Duodenal mucosa (tissue), 2 donors: Measurements from ENCODE around the gene PLEKHA1.

Experiments used
- H3K27ac ChIP-seq: one replicate; pipeline ENCODE4 v1.7.0; 2013; ENCODE audit warnings: low read depth, low read length
- H3K27me3 ChIP-seq, 2 donors: one replicate each; pipeline ENCODE4 v1.7.0; 2013; ENCODE audit warnings: low read length in 2 of 2, control low read depth in 1 of 2; ENCODE audit not compliant: insufficient read depth in 2 of 2, control insufficient read depth in 1 of 2
- H3K36me3 ChIP-seq, 2 donors: one replicate each; pipeline ENCODE4 v1.7.0; 2013; ENCODE audit warnings: low read length in 2 of 2, control low read depth in 1 of 2; ENCODE audit not compliant: insufficient read depth in 2 of 2, control insufficient read depth in 1 of 2
- H3K4me1 ChIP-seq, 2 donors: one replicate each; pipeline ENCODE4 v1.7.0; 2013; ENCODE audit warnings: low read length in 2 of 2, control low read depth in 1 of 2; ENCODE audit not compliant: insufficient read depth in 2 of 2, control insufficient read depth in 1 of 2
- H3K4me3 ChIP-seq, 2 donors: one replicate each; pipeline ENCODE4 v1.7.0; 2013; ENCODE audit warnings: low read length in 2 of 2, low read depth in 1 of 2
- H3K9ac ChIP-seq, 2 donors: one replicate each; pipeline ENCODE4 v1.7.0; 2013; ENCODE audit warnings: low read length in 2 of 2, low read depth in 1 of 2
- H3K9me3 ChIP-seq, 2 donors: one replicate each; pipeline ENCODE4 v1.7.0; 2013; ENCODE audit warnings: low read length in 2 of 2, control low read depth in 1 of 2; ENCODE audit not compliant: control insufficient read depth in 1 of 2

PLEKHA1 gene

GRCh38 chr10:122375679-122376160, 1.2 kb downstream of the PLEKHA1 start:
- Histone ChIP-seq H3K4me1 (peaks cover 10% of the 10 kb centered on the region in 2 donors), H3K4me3 (peak overlapping the region; percentile 72 to 83), H3K9me3 (no peaks in the 10 kb centered on the region), H3K36me3 (peaks cover 0 to 3% of the 10 kb centered on the region in 2 donors), H3K27me3 (no peaks in the 10 kb centered on the region), H3K9ac (peak overlapping the region; percentile 60 to 80), H3K27ac (peak overlapping the region; percentile 94)

- Histone ChIP-seq H3K9ac (no peak overlapping the region), H3K36me3 (peaks cover 0 to 3% of the 10 kb centered on the region in 2 donors), H3K27me3 (no peaks in the 10 kb centered on the region), H3K4me3 (peak overlapping the region in 1 of 2 donors; percentile 72), H3K4me1 (peaks cover 10% of the 10 kb centered on the region in 2 donors), H3K27ac (no peak overlapping the region), H3K9me3 (no peaks in the 10 kb centered on the region)
Measured at GRCh38 chr10:122376364-122376961, 2.0 kb downstream of the PLEKHA1 start.

- Histone ChIP-seq H3K4me1 (peaks cover 4 to 8% of the 10 kb centered on the region in 2 donors), H3K4me3 (no peak overlapping the region), H3K27me3 (no peaks in the 10 kb centered on the region), H3K9ac (no peak overlapping the region), H3K27ac (no peak overlapping the region), H3K36me3 (peaks cover 0 to 3% of the 10 kb centered on the region in 2 donors), H3K9me3 (no peaks in the 10 kb centered on the region)
Measured at GRCh38 chr10:122379041-122379440, 4.5 kb downstream of the PLEKHA1 start.

DNA sequence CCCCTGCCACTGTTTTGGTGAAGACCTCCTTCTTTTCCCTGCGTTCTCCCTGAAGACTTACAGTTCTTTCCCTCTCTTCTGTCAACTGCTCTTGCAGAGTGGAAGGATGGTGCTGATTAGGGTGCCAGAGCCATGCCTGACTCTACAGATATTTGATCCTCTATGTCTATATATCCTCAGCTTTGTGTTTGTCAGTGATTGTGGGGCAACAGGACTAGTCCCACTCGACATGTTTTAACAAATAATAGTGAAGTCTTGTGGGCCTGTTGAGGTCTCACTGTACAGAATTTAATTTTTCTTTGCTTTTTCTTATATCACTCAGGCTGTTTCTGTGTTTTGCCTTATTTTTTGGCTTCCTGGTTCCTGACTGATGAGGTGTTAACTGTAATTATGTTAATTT, 5.0 kb downstream of the PLEKHA1 start:
- Histone ChIP-seq H3K36me3 (peaks cover 0 to 3% of the 10 kb centered on the region in 2 donors), H3K4me1 (peaks cover 4 to 7% of the 10 kb centered on the region in 2 donors), H3K9me3 (no peaks in the 10 kb centered on the region), H3K4me3 (no peak overlapping the region), H3K9ac (no peak overlapping the region), H3K27ac (no peak overlapping the region), H3K27me3 (no peaks in the 10 kb centered on the region)

DNA sequence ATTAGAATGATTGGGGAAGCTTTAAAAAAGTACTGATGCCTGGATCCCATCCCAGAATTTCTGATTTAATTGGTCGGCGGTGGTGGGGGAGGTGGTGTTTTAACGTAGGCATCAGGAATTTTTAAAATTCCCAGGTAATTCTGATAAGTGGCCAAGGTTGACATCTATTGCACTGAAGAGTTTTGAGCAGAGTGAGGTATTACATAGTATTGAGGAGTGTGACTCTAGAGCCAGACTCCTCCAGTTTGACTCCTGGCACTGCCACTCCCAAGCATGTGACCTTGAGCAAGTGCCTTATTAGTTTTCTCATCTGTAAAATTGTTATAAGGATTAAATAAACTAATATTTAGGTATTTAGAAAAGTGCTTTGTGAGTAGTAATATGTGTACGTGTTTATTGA, 6.2 kb downstream of the PLEKHA1 start:
- H3K4me3 ChIP-seq, result no peak overlapping the region
- no peaks in the 10 kb centered on the region for H3K27me3 ChIP-seq
- peaks cover 4 to 7% of the 10 kb centered on the region in 2 donors for H3K4me1 ChIP-seq
- no peak overlapping the region for H3K27ac ChIP-seq
- no peak overlapping the region for H3K9ac ChIP-seq
- no peaks in the 10 kb centered on the region for H3K9me3 ChIP-seq
- peaks cover 0 to 3% of the 10 kb centered on the region in 2 donors for H3K36me3 ChIP-seq

DNA sequence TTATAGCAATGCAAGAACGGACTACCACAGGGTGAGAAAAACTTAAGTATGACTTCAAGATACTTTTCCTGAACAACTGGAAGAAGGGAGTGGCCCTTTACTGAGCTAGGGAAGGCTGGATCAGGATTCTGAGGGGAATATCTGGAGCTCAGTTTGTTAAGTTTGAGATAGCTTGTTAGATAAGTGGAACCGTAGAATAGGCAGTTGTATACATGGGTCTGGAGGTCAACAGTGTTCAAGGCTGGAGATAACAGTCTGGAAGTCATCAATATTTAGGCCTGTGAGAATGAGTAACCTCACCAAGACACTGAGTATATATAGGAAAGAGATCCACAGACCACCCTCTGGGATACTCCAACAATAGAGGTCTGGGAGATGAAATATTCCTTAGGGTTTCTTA, 7.2 kb downstream of the PLEKHA1 start:
- Histone ChIP-seq H3K9ac (no peak overlapping the region), H3K27me3 (no peaks in the 10 kb centered on the region), H3K9me3 (no peaks in the 10 kb centered on the region), H3K36me3 (peaks cover 0 to 3% of the 10 kb centered on the region in 2 donors), H3K4me1 (peaks cover 3 to 6% of the 10 kb centered on the region in 2 donors), H3K4me3 (no peak overlapping the region), H3K27ac (no peak overlapping the region)

GRCh38 chr10:122386514-122386913, 12.0 kb downstream of the PLEKHA1 start:
- Histone ChIP-seq H3K27ac (no peak overlapping the region), H3K27me3 (no peaks in the 10 kb centered on the region), H3K4me1 (peaks cover 5 to 6% of the 10 kb centered on the region in 2 donors), H3K4me3 (no peak overlapping the region), H3K36me3 (no peaks in the 10 kb centered on the region), H3K9ac (no peak overlapping the region), H3K9me3 (no peaks in the 10 kb centered on the region)

DNA sequence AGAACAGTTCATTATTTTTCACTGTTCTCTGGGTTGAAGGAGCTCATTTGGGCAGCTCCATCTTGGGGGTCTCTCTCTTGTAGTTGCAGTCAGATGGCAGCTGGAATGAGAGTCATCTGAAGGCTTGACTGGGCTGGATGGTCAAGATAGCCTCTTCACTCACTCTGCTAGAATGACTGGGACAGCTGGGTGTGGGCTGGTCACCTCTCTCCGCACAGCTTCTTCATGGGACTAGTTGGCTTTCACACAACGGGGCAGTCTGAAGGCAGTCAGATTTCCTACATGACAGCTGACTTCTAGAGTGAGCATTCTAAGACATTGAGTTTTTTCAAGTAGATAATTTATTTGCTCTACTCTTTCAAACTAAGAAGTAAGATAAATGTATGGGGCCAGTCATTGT, 13.1 kb downstream of the PLEKHA1 start:
- no peaks in the 10 kb centered on the region for H3K9me3 ChIP-seq
- H3K9ac ChIP-seq, result no peak overlapping the region

DNA sequence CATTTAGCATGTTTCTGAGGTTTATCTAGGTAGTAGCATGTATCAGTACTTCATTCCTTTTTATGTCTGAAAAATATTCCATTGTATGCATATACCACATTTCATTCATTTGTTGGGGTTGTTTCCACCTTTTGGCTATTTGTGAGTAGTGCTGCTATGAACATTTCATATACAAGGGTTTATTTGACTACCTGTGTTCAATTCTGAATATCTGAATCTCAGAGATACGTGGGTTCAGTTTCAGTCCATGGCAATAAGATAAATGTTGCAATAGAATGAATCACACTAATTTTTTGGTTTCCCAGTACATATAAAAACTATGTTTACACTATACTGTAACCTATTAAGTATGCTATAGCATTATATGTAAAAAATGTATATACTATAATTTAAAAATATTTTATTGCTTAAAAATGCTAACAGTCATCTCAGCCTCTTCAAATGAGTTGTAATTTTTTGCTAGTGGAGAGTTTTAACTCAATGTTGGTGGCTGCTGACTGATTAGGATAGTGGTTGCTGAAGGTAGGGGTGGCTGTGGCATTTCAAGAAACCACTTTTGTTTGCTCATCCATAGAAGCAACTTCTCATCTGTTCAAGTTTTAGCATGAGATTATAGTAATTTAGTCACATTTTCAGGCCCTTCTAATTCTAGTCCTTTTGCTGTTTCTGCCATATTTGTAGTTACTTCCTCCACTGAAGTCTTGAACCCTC, 13.9 kb downstream of the PLEKHA1 start:
- Histone ChIP-seq H3K27ac (no peak overlapping the region), H3K4me3 (no peak overlapping the region), H3K27me3 (no peaks in the 10 kb centered on the region), H3K4me1 (peaks cover 3 to 5% of the 10 kb centered on the region in 2 donors), H3K36me3 (no peaks in the 10 kb centered on the region), H3K9ac (no peak overlapping the region), H3K9me3 (no peaks in the 10 kb centered on the region)

More for the DNA sequence above, 13.1 kb downstream of the PLEKHA1 start:
- no peak overlapping the region for H3K27ac ChIP-seq
- H3K27me3 ChIP-seq, result no peaks in the 10 kb centered on the region
- H3K4me3 ChIP-seq, result no peak overlapping the region
- H3K4me1 ChIP-seq, result peaks cover 3 to 5% of the 10 kb centered on the region in 2 donors
- H3K36me3 ChIP-seq, result no peaks in the 10 kb centered on the region

DNA sequence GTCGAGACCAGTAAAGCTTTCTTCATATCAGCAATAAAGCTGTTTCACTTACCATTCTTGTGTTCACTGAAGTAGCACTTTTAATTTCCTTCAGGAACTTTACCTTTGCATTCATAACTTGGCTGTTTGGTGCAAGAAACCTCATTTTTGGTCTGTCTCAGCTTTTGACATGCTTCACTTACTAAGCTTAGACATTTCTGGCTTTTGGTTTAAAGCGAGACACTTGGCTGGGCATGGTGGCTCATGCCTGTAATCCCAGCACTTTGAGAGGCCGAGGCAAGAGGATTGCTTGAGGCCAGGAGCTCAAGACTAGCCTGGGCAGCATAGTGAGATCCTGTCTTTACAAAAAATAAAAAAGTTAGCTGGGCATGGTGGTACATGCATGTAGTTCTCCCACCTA, 15.8 kb downstream of the PLEKHA1 start:
- peaks cover 7 to 9% of the 10 kb centered on the region in 2 donors for H3K36me3 ChIP-seq
- H3K27ac ChIP-seq, result no peak overlapping the region
- peaks cover 3 to 5% of the 10 kb centered on the region in 2 donors for H3K4me1 ChIP-seq
- H3K9me3 ChIP-seq, result no peaks in the 10 kb centered on the region
- no peaks in the 10 kb centered on the region for H3K27me3 ChIP-seq
- no peak overlapping the region for H3K4me3 ChIP-seq
- no peak overlapping the region for H3K9ac ChIP-seq
